Measurements from ENCODE around the gene NYAP1.

Gene NYAP1

DNA sequence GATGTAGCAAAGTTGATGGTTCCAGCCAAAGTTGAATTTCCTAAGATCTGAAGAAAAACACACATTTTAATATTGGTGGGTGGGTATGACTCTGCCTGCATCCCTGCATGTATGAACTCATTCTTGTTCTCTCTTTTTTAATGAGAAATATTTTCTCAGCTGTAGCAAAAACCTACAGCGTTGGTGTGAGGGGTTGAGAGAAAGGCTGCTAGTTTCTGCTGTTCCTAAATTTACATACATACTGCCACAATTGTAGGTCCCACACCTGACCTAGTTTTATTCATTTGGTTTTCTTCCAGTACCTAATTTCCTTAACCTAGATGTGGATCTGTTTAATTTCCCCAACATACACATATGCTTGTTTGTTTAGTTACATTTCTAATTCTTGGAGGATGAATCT is 59.9 kb downstream of the NYAP1 start:
- H3K79me2 ChIP-seq (ENCODE audit: insufficient read depth, low read length), result no peaks in the 10 kb centered on the region
- no peak overlapping the region for H3K4me3 ChIP-seq (ENCODE audit: insufficient read depth, low read length, poor library complexity, severe bottlenecking)

DNA sequence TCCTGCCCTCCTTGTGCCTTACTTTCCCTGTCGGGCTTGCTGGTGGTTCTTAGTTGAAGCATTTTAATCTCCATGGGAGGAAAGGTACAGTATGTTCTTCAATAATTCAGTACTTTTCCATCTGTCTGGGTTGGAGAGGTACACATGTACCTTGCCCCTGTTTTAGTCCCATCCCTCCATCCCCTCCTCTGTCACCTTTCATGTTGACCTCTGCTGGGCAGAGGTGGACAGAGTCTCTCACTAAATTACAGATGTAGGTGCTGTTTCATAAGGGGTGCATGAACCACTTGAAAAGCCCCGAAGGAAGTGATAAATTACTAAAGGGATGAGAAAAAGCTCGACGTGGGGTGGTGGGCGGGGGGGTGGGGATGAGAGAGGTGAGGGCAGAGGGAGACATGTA is 60.7 kb downstream of the NYAP1 start:
- Histone ChIP-seq H3K79me2 (ENCODE audit: insufficient read depth, low read length) (no peaks in the 10 kb centered on the region), H2AFZ (ENCODE audit: low read depth, low read length, severe bottlenecking) (no peak overlapping the region), H3K27ac (ENCODE audit: low read depth, low read length) (no peak overlapping the region), H3K4me3 (ENCODE audit: insufficient read depth, low read length, poor library complexity, severe bottlenecking) (no peak overlapping the region), H3K27me3 (ENCODE audit: low read length) (no peaks in the 10 kb centered on the region), H3K9me3 (ENCODE audit: insufficient read depth, low read length) (no peaks in the 10 kb centered on the region), H3K9me2 (replicated peaks; ENCODE audit: insufficient read depth, low read length) (no peaks in the 10 kb centered on the region), H4K20me1 (ENCODE audit: low read depth, low read length) (no peaks in the 10 kb centered on the region), H3K4me2 (ENCODE audit: low read depth, low read length, poor library complexity, severe bottlenecking) (no peak overlapping the region), H3K36me3 (ENCODE audit: low read length) (no peaks in the 10 kb centered on the region), H3K9ac (ENCODE audit: low read length) (no peak overlapping the region), H3F3A (ENCODE audit: insufficient read depth) (0 out of 2 replicates have a peak, but pooled peaks cover 3% of the 10 kb centered on the region)
- TF ChIP-seq EZH2phosphoT487 (conservative IDR thresholded peaks at IDR 0.05; ENCODE audit: low read length), result no peak
- TF ChIP-seq, protein P1, sequence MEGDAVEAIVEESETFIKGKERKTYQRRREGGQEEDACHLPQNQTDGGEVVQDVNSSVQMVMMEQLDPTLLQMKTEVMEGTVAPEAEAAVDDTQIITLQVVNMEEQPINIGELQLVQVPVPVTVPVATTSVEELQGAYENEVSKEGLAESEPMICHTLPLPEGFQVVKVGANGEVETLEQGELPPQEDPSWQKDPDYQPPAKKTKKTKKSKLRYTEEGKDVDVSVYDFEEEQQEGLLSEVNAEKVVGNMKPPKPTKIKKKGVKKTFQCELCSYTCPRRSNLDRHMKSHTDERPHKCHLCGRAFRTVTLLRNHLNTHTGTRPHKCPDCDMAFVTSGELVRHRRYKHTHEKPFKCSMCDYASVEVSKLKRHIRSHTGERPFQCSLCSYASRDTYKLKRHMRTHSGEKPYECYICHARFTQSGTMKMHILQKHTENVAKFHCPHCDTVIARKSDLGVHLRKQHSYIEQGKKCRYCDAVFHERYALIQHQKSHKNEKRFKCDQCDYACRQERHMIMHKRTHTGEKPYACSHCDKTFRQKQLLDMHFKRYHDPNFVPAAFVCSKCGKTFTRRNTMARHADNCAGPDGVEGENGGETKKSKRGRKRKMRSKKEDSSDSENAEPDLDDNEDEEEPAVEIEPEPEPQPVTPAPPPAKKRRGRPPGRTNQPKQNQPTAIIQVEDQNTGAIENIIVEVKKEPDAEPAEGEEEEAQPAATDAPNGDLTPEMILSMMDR (IDR thresholded peaks at IDR 0.05; ENCODE audit: insufficient read depth, low read length, poor library complexity, severe bottlenecking), result no peak

More for the DNA sequence above, 59.9 kb downstream of the NYAP1 start:
- Histone ChIP-seq H4K20me1 (ENCODE audit: low read depth, low read length) (no peaks in the 10 kb centered on the region), H3K27me3 (ENCODE audit: low read length) (no peaks in the 10 kb centered on the region), H3F3A (ENCODE audit: insufficient read depth) (no peaks in the 10 kb centered on the region), H3K9ac (ENCODE audit: low read length) (no peak overlapping the region), H3K9me2 (replicated peaks; ENCODE audit: insufficient read depth, low read length) (no peaks in the 10 kb centered on the region), H3K9me3 (ENCODE audit: insufficient read depth, low read length) (no peaks in the 10 kb centered on the region), H3K27ac (ENCODE audit: low read depth, low read length) (no peak overlapping the region), H2AFZ (ENCODE audit: low read depth, low read length, severe bottlenecking) (no peak overlapping the region), H3K4me2 (ENCODE audit: low read depth, low read length, poor library complexity, severe bottlenecking) (no peak overlapping the region), H3K36me3 (ENCODE audit: low read length) (no peaks in the 10 kb centered on the region)
- TF ChIP-seq, protein P1 (IDR thresholded peaks at IDR 0.05; ENCODE audit: insufficient read depth, low read length, poor library complexity, severe bottlenecking), result no peak
- no peak for TF ChIP-seq EZH2phosphoT487 (conservative IDR thresholded peaks at IDR 0.05; ENCODE audit: low read length)

Data from SU-DHL-6 (cell line).